NT2/D1 (cell line): ENCODE data around the gene HCFC1R1.
"Not testable (repeated sequence)": the region's sequence is repeated elsewhere in the genome, so short reads cannot be mapped to it uniquely, and the experiment has no call there.

ENCODE experiments used
- DNase-seq: peaks from one replicate; pipeline ENCODE4 v3.0.0-alpha.2; 2011; ENCODE audit warnings: low read depth, low spot score
- H3K27me3 ChIP-seq: 2 replicates; pipeline ENCODE4 v1.6.0; 2011; ENCODE audit warnings: mild to moderate bottlenecking; ENCODE audit not compliant: insufficient read length, insufficient read depth
- H3K36me3 ChIP-seq: 2 replicates; pipeline ENCODE4 v1.6.1; 2011; ENCODE audit warnings: mild to moderate bottlenecking, low read length, mixed read lengths; ENCODE audit not compliant: insufficient read depth, insufficient read length
- H3K4me1 ChIP-seq: 2 replicates; pipeline ENCODE4 v1.5.1; 2011; ENCODE audit not compliant: insufficient read depth, insufficient read length
- H3K4me3 ChIP-seq: 2 replicates; pipeline ENCODE4 v1.5.1; 2011; ENCODE audit warnings: low read depth; ENCODE audit not compliant: insufficient read length
- H3K9ac ChIP-seq: 2 replicates; pipeline ENCODE4 v1.6.0; 2011; ENCODE audit warnings: low read depth; ENCODE audit not compliant: insufficient read length
- H3K9me3 ChIP-seq: 2 replicates; pipeline ENCODE4 v1.5.1; 2011; ENCODE audit warnings: mild to moderate bottlenecking, low read length; ENCODE audit not compliant: insufficient read depth
- SUZ12 ChIP-seq: IDR thresholded peaks from 2 replicates; pipeline ENCODE4 v1.6.1; 2011; ENCODE audit not compliant: insufficient read length, insufficient read depth; ENCODE audit errors: extremely low read depth
- YY1 ChIP-seq: IDR thresholded peaks from 2 replicates; pipeline ENCODE4 v1.6.1; 2011; ENCODE audit not compliant: insufficient read length, insufficient read depth
- ZNF274 ChIP-seq: IDR thresholded peaks from 2 replicates; pipeline ENCODE4 v1.6.1; 2011; ENCODE audit warnings: mild to moderate bottlenecking, low read depth, low read length

The HCFC1R1 gene

DNA sequence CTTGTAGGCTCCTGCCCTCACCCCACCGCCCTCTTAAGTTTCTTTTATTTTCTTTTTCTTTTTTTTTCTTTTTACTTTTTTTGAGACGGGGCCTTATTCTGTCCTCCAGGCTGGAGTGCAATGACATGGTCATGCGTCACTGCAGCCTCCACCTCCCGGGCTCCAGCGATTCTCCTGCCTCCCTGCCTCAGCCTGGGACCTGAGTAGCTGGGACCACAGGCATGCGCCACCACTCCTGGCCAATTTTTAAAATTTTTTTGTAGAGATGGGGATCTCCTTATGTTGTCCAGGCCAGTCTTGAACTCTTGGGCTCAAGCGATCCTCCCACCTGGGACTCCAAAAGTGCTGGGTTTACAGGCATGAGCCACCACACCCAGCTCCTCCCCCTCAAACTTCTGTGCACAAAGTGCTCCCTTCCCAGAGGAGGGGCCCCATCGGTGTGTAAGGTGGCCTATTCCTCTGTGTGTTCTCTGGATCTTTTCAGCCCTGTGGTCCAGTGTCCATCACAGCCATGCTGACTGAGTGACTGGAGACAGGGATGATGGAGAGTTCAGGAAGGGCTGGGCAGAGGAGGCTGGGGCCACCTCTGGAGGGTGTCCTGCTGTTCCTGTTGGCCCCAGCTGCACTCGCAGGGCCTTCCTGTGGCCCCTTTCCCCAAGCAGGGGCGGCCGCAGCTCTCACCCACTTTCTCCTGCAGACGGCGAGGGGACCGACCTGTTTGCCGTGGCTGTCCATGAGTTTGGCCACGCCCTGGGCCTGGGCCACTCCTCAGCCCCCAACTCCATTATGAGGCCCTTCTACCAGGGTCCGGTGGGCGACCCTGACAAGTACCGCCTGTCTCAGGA lies 32.8 kb upstream of the HCFC1R1 start:
- Histone ChIP-seq H3K9ac (no peak overlapping the region), H3K4me1 (peaks cover 18% of the 10 kb centered on the region)
- TF ChIP-seq SUZ12 (no peak), YY1 (no peak), ZNF274 (no peak)

DNA sequence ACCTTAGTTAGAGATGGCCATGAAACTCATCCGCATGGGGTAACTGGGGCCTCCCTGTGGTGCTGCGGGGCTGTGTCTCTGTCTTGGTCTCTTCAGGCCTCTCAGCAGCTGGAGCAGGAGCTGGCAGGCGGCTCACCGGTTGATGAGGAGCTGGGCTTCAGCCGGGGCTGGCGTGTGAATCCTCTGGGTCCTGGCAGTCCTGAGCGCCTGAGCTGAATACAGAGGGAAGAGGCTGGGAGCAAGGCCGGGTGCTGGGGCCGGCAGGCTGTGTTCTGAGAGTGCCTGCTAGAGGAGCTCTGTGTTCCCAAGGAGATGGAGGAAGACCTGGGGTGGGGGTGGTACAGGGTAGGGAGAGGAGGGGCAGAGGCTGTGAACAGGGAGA lies 32.0 kb upstream of the HCFC1R1 start:
- Histone ChIP-seq H3K27me3 (peaks cover 10% of the 10 kb centered on the region), H3K36me3 (peaks cover 29% of the 10 kb centered on the region), H3K4me1 (peaks cover 18% of the 10 kb centered on the region)
- H3K9me3 ChIP-seq, H3K4me3 ChIP-seq, H3K9ac ChIP-seq, DNase-seq: not testable (repeated sequence)

More for the DNA sequence above, 32.8 kb upstream of the HCFC1R1 start:
- Histone ChIP-seq H3K4me3 (no peak overlapping the region), H3K36me3 (peaks cover 29% of the 10 kb centered on the region), H3K27me3 (peaks cover 10% of the 10 kb centered on the region), H3K9me3 (no peaks in the 10 kb centered on the region)
- no peak for DNase-seq

DNA sequence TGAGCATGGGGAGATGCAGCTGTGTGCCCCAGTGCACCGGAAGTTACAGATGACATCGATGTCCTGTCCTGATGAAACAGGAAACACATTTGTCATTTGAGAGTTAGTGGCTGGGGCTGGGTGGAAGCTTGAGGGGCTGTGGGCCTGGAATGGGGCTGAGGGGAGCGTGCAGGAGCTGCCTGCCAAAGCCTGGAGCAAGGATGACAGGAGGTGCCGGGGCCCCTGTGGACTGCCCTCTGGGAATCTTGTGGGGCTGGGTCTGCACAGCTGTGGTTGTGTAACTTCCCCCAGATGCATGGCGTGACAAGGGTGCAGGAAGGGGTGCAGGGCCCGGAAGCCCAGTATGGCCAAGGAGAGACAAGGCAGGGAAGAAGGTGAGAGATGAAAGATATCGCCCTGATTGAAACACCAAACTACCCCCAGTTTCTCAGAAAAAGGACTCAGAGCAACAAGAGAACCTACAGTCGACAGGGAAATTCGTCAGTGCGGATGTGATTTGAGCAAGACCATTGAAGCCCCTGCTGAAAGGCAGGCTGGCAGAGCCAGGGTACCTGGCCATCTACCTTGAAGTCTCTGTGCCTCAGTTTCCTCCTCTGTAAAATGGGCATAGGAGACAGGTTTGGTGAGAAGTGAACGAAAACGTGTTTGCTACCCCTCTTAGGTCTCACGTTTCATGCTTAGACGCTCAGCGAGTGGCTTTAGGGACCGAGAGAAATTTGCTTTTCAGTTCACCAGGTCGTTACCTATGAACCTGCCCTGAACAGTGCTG lies 31.4 kb upstream of the HCFC1R1 start:
- Histone ChIP-seq H3K4me1 (peaks cover 19% of the 10 kb centered on the region), H3K4me3 (no peak overlapping the region), H3K9me3 (no peaks in the 10 kb centered on the region), H3K9ac (peak overlapping the region; percentile 42), H3K27me3 (peaks cover 6% of the 10 kb centered on the region), H3K36me3 (peaks cover 29% of the 10 kb centered on the region)
- DNase-seq: no peak
- TF ChIP-seq ZNF274 (no peak), YY1 (no peak), SUZ12 (no peak)

DNA sequence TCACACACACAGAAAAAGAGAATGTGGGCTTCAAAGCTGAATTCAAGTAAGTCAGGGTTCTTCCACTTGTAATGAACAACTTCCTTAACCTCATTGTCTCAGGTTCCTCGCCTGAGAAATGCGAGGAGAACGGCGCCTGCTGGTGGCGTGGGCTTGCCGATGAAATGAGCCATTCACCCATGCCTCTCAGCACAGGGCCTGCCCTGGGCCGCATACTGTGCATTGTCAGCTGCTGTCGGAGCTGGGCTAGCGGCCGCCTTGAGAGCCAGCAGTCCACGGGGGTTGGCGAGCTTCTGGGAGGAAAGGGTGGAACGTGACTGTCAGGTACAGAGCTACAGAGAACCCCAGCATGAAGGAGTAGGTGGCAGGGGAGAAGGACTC lies 29.6 kb upstream of the HCFC1R1 start:
- peaks cover 16% of the 10 kb centered on the region for H3K4me1 ChIP-seq
- H3K9me3 ChIP-seq, DNase-seq, H3K4me3 ChIP-seq, H3K9ac ChIP-seq: not testable (repeated sequence)
- H3K27me3 ChIP-seq: peaks cover 15% of the 10 kb centered on the region
- H3K36me3 ChIP-seq: peaks cover 29% of the 10 kb centered on the region

DNA sequence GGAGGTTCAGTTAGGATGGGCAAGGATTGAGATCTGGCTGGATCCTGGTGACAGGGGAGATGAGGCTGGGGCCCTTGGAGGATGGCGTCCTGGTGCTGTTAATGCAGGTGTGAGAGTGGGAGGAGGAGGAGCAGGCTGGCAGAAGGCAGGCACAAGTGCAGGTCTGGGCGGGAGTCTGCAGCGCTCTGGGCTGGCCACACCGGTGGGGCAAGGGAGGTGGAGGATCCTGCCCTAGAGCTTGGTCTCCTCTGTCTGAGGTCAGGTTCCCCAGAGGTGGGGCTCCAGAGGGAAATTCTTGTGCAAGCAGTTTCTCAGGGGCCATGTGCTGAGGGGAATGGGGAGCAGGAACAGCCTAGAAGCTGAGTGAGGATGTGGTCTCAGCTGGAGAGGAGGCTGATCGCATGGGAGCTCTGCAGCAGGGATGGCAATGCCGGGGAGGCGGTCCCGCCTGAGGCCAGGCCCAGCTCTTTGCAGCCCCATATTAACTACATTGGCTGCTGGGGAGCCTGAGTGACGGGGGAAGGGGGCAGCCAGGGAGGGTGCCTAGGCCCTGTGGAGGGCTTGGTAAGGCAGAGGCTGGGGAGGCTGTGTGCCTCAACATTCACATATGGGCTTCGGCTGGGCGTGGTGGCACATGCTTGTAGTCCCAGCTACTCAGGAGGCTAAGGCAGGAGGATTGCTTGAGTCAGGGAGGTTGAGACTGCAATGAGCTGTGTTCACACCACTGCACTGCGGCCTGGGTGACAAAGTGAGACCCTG lies 29.0 kb upstream of the HCFC1R1 start:
- DNase-seq, H3K9ac ChIP-seq: not testable (repeated sequence)
- peaks cover 21% of the 10 kb centered on the region for H3K27me3 ChIP-seq

DNA sequence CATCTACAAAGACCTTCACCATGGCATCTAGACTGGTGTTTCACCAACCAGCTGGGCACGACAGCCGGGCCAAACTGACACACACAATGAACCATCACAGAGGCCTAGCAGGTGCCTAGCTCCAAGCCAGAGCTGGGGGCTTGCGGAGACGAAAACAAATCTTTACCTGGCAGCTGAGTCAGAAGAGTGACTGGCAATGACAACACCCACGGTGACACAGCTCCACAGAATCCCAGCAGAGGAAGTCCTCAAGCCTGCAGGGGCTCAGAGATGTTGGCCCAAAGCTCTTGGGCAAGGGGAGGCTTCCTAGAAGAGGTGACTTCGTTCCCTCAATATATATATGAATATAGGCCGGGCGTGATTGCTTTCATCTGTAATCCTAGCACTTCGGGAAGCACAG lies 27.8 kb upstream of the HCFC1R1 start:
- no peak overlapping the region for H3K4me3 ChIP-seq
- no peak overlapping the region for H3K9ac ChIP-seq
- no peaks in the 10 kb centered on the region for H3K9me3 ChIP-seq
- TF ChIP-seq YY1 (no peak), SUZ12 (no peak), ZNF274 (no peak)
- H3K36me3 ChIP-seq: peaks cover 22% of the 10 kb centered on the region
- peaks cover 20% of the 10 kb centered on the region for H3K4me1 ChIP-seq
- H3K27me3 ChIP-seq: peaks cover 34% of the 10 kb centered on the region
- no peak for DNase-seq

More for the DNA sequence above, 29.0 kb upstream of the HCFC1R1 start:
- not testable (repeated sequence) for H3K4me3 ChIP-seq, H3K9me3 ChIP-seq
- Histone ChIP-seq H3K36me3 (peaks cover 29% of the 10 kb centered on the region), H3K4me1 (peaks cover 15% of the 10 kb centered on the region)

DNA sequence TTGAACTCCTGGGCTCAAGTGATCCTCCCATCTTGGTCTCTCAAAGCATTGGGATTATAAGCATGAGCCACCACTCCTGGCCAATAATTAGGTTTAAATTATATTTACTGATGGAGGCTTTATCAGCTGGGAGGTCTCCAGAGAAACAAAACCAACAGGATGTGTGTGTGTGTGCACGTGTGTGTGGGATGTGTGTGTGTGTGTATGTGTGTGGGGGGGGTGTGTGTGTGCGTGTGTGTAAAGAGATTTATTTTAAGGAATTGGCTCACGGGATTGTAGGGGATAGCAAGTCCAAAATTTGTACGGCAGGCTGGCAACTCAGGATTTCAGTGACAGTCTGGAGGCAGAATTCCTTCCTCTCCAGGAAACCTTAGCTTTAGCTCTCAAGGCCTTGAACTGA lies 27.3 kb upstream of the HCFC1R1 start:
- TF ChIP-seq YY1 (no peak), ZNF274 (no peak), SUZ12 (no peak)
- H3K36me3 ChIP-seq: peaks cover 21% of the 10 kb centered on the region
- H3K4me1 ChIP-seq: peaks cover 20% of the 10 kb centered on the region
- H3K27me3 ChIP-seq: peaks cover 38% of the 10 kb centered on the region
- DNase-seq: no peak
- no peak overlapping the region for H3K4me3 ChIP-seq
- H3K9me3 ChIP-seq: no peaks in the 10 kb centered on the region
- H3K9ac ChIP-seq: no peak overlapping the region
